Muscle layer of colon (tissue), 2 donors: ENCODE results near the gene KCND2.

Experiments used
- H3K27ac ChIP-seq: one replicate; pipeline ENCODE4 v1.7.0; 2013; ENCODE audit warnings: low read depth, mild to moderate bottlenecking, low read length, moderate library complexity
- H3K27me3 ChIP-seq, 2 donors: one replicate each; pipeline ENCODE4 v1.7.0; 2013; ENCODE audit warnings: low read length in 2 of 2, mild to moderate bottlenecking in 2 of 2; ENCODE audit not compliant: insufficient read depth in 2 of 2, control insufficient read depth in 1 of 2
- H3K36me3 ChIP-seq: one replicate; pipeline ENCODE4 v1.7.0; 2013; ENCODE audit warnings: mild to moderate bottlenecking, low read length; ENCODE audit not compliant: insufficient read depth
- H3K4me1 ChIP-seq: one replicate; pipeline ENCODE4 v1.7.0; 2013; ENCODE audit warnings: mild to moderate bottlenecking, low read length; ENCODE audit not compliant: insufficient read depth
- H3K4me3 ChIP-seq, 2 donors: one replicate each; pipeline ENCODE4 v1.7.0; 2013; ENCODE audit warnings: low read length in 2 of 2, low read depth in 1 of 2, mild to moderate bottlenecking in 1 of 2, moderate library complexity in 1 of 2
- H3K9ac ChIP-seq: one replicate; pipeline ENCODE4 v1.7.0; 2013; ENCODE audit warnings: low read length
- H3K9me3 ChIP-seq: one replicate; pipeline ENCODE4 v1.7.0; 2013; ENCODE audit warnings: mild to moderate bottlenecking, low read length
- donor health status: abdominal sarcoma.
- donor health status: Adenocarcinoma of cecum.

The KCND2 gene

GRCh38 chr7:120603366-120603765, 330.4 kb downstream of the KCND2 start:
- Histone ChIP-seq H3K27ac (no peak overlapping the region), H3K9me3 (no peaks in the 10 kb centered on the region), H3K27me3 (no peaks in the 10 kb centered on the region), H3K9ac (no peak overlapping the region), H3K4me1 (no peaks in the 10 kb centered on the region), H3K36me3 (no peaks in the 10 kb centered on the region), H3K4me3 (no peak overlapping the region)

GRCh38 chr7:120609136-120609753, 336.3 kb downstream of the KCND2 start:
- no peaks in the 10 kb centered on the region for H3K27me3 ChIP-seq
- H3K9ac ChIP-seq = no peak overlapping the region
- H3K4me3 ChIP-seq = no peak overlapping the region
- no peaks in the 10 kb centered on the region for H3K4me1 ChIP-seq
- H3K36me3 ChIP-seq = no peaks in the 10 kb centered on the region
- H3K27ac ChIP-seq = no peak overlapping the region
- no peaks in the 10 kb centered on the region for H3K9me3 ChIP-seq

GRCh38 chr7:120611975-120612374, 339.0 kb downstream of the KCND2 start:
- H3K9me3 ChIP-seq = no peaks in the 10 kb centered on the region

GRCh38 chr7:120615703-120616102, 342.7 kb downstream of the KCND2 start:
- H3K36me3 ChIP-seq = no peaks in the 10 kb centered on the region
- H3K9me3 ChIP-seq = no peaks in the 10 kb centered on the region
- no peak overlapping the region for H3K9ac ChIP-seq
- no peaks in the 10 kb centered on the region for H3K4me1 ChIP-seq
- H3K27ac ChIP-seq = no peak overlapping the region
- no peak overlapping the region for H3K4me3 ChIP-seq
- H3K27me3 ChIP-seq = no peaks in the 10 kb centered on the region

More at GRCh38 chr7:120611975-120612374, 339.0 kb downstream of the KCND2 start:
- H3K9ac ChIP-seq = no peak overlapping the region
- no peak overlapping the region for H3K4me3 ChIP-seq
- no peaks in the 10 kb centered on the region for H3K4me1 ChIP-seq
- no peaks in the 10 kb centered on the region for H3K27me3 ChIP-seq
- H3K27ac ChIP-seq = no peak overlapping the region
- H3K36me3 ChIP-seq = no peaks in the 10 kb centered on the region

- Histone ChIP-seq H3K4me3 (no peak overlapping the region), H3K27me3 (no peaks in the 10 kb centered on the region), H3K9ac (no peak overlapping the region), H3K9me3 (no peaks in the 10 kb centered on the region), H3K36me3 (no peaks in the 10 kb centered on the region), H3K4me1 (no peaks in the 10 kb centered on the region), H3K27ac (no peak overlapping the region)
Observed at GRCh38 chr7:120617275-120617674, 344.3 kb downstream of the KCND2 start.

GRCh38 chr7:120628251-120628650, 355.3 kb downstream of the KCND2 start:
- no peaks in the 10 kb centered on the region for H3K36me3 ChIP-seq
- H3K9ac ChIP-seq = no peak overlapping the region
- no peak overlapping the region for H3K4me3 ChIP-seq
- no peaks in the 10 kb centered on the region for H3K27me3 ChIP-seq
- H3K9me3 ChIP-seq = no peaks in the 10 kb centered on the region
- H3K4me1 ChIP-seq = no peaks in the 10 kb centered on the region
- H3K27ac ChIP-seq = no peak overlapping the region

GRCh38 chr7:120639884-120640283, 366.9 kb downstream of the KCND2 start:
- Histone ChIP-seq H3K9me3 (no peaks in the 10 kb centered on the region), H3K9ac (no peak overlapping the region), H3K4me3 (no peak overlapping the region), H3K27me3 (no peaks in the 10 kb centered on the region), H3K27ac (no peak overlapping the region), H3K4me1 (no peaks in the 10 kb centered on the region), H3K36me3 (no peaks in the 10 kb centered on the region)

- no peaks in the 10 kb centered on the region for H3K36me3 ChIP-seq
- H3K27me3 ChIP-seq = no peaks in the 10 kb centered on the region
- no peak overlapping the region for H3K4me3 ChIP-seq
- no peaks in the 10 kb centered on the region for H3K9me3 ChIP-seq
- no peak overlapping the region for H3K9ac ChIP-seq
- H3K4me1 ChIP-seq = no peaks in the 10 kb centered on the region
- no peak overlapping the region for H3K27ac ChIP-seq
Observed at GRCh38 chr7:120645966-120646365, 373.0 kb downstream of the KCND2 start.

GRCh38 chr7:120654241-120654640, 381.3 kb downstream of the KCND2 start:
- Histone ChIP-seq H3K27ac (no peak overlapping the region), H3K4me1 (no peaks in the 10 kb centered on the region), H3K27me3 (no peaks in the 10 kb centered on the region), H3K36me3 (no peaks in the 10 kb centered on the region), H3K4me3 (no peak overlapping the region), H3K9me3 (no peaks in the 10 kb centered on the region), H3K9ac (no peak overlapping the region)

GRCh38 chr7:120658516-120658915, 385.5 kb downstream of the KCND2 start:
- Histone ChIP-seq H3K4me1 (no peaks in the 10 kb centered on the region), H3K27me3 (no peaks in the 10 kb centered on the region), H3K4me3 (no peak overlapping the region), H3K27ac (no peak overlapping the region), H3K9me3 (no peaks in the 10 kb centered on the region), H3K9ac (no peak overlapping the region), H3K36me3 (no peaks in the 10 kb centered on the region)

- Histone ChIP-seq H3K27ac (no peak overlapping the region), H3K4me1 (no peaks in the 10 kb centered on the region), H3K9ac (no peak overlapping the region), H3K27me3 (no peaks in the 10 kb centered on the region), H3K9me3 (no peaks in the 10 kb centered on the region), H3K36me3 (no peaks in the 10 kb centered on the region), H3K4me3 (no peak overlapping the region)
Observed at GRCh38 chr7:120662291-120662690, 389.3 kb downstream of the KCND2 start.

GRCh38 chr7:120665068-120665467, 392.1 kb downstream of the KCND2 start:
- no peak overlapping the region for H3K9ac ChIP-seq
- H3K36me3 ChIP-seq = no peaks in the 10 kb centered on the region
- H3K27ac ChIP-seq = no peak overlapping the region
- H3K4me3 ChIP-seq = no peak overlapping the region
- H3K27me3 ChIP-seq = no peaks in the 10 kb centered on the region
- no peaks in the 10 kb centered on the region for H3K9me3 ChIP-seq
- no peaks in the 10 kb centered on the region for H3K4me1 ChIP-seq
